Measurements from ENCODE around the gene IFI16.
"Not testable (repeated sequence)": the region's sequence is repeated elsewhere in the genome, so short reads cannot be mapped to it uniquely, and the experiment has no call there.

The IFI16 gene

GRCh38 chr1:159009704-159010361 lies at the start of gene IFI16:
Gene IFI16, plus strand, starts transcription at chr1:159009907. Its CDS starts 4,774 bp downstream, at chr1:159014681.
- FAIRE-seq = no peak

- no peak for FAIRE-seq
Measured at GRCh38 chr1:158961178-158961577, 48.5 kb upstream of the IFI16 start.

- no peak for FAIRE-seq
Measured at GRCh38 chr1:158962983-158963382, 46.7 kb upstream of the IFI16 start.

GRCh38 chr1:158969166-158969565 lies 40.5 kb upstream of the IFI16 start:
- no peak for FAIRE-seq

- no peak for FAIRE-seq
Measured at GRCh38 chr1:158969855-158970254, 39.9 kb upstream of the IFI16 start.

- FAIRE-seq = no peak
Measured at GRCh38 chr1:158972841-158973240, 36.9 kb upstream of the IFI16 start.

- FAIRE-seq = no peak
Measured at GRCh38 chr1:158976219-158976618, 33.5 kb upstream of the IFI16 start.

- FAIRE-seq = no peak
Measured at GRCh38 chr1:158978730-158979129, 31.0 kb upstream of the IFI16 start.

- FAIRE-seq = no peak
Measured at GRCh38 chr1:158979229-158979628, 30.5 kb upstream of the IFI16 start.

- FAIRE-seq = no peak
Measured at GRCh38 chr1:158983235-158983634, 26.5 kb upstream of the IFI16 start.

GRCh38 chr1:158984386-158984785 lies 25.3 kb upstream of the IFI16 start:
- FAIRE-seq = no peak

- FAIRE-seq = no peak
Measured at GRCh38 chr1:158989424-158989823, 20.3 kb upstream of the IFI16 start.

- FAIRE-seq = no peak
Measured at GRCh38 chr1:158992787-158993312, 16.9 kb upstream of the IFI16 start.

- FAIRE-seq = no peak
Measured at GRCh38 chr1:158996998-158997397, 12.7 kb upstream of the IFI16 start.

- no peak for FAIRE-seq
Measured at GRCh38 chr1:158998037-158998780, 11.5 kb upstream of the IFI16 start.

- peak; percentile 82 for FAIRE-seq
Measured at GRCh38 chr1:158998781-158999161, 10.9 kb upstream of the IFI16 start.

- FAIRE-seq = no peak
Measured at GRCh38 chr1:158999316-159000069, 10.2 kb upstream of the IFI16 start.

GRCh38 chr1:159000070-159000409 lies 9.7 kb upstream of the IFI16 start:
- FAIRE-seq = no peak

- no peak for FAIRE-seq
Measured at GRCh38 chr1:159000625-159001024, 9.1 kb upstream of the IFI16 start.

- FAIRE-seq = no peak
Measured at GRCh38 chr1:159005161-159005560, 4.5 kb upstream of the IFI16 start.

GRCh38 chr1:159005676-159006075 lies 4.0 kb upstream of the IFI16 start:
- no peak for FAIRE-seq

- FAIRE-seq = not testable (repeated sequence)
Measured at GRCh38 chr1:159006210-159006807, 3.4 kb upstream of the IFI16 start.

GRCh38 chr1:159007726-159008125 lies 2.0 kb upstream of the IFI16 start:
- FAIRE-seq = no peak

Measured in G401.6 (cell line).